ENCODE measurements around the gene CFAP68. TPM values are rescaled to one million over a fixed set of nuclear protein-coding genes. Genes with fewer than 3 reads are reported as not detected.
"Not testable (repeated sequence)": the region's sequence is repeated elsewhere in the genome, so short reads cannot be mapped to it uniquely, and the experiment has no call there.

CFAP68 gene
- total RNA-seq, 1 donor from 2014 or later: 14.5 TPM

GRCh38 chr11:111870886-111871692 lies 8.3 kb upstream of the CFAP68 start, which contains the start of gene ALG9:
ALG9 (minus strand) TSS chr11:111871581; CDS start chr11:111871482, 99 bp downstream.
- DNase-seq (ENCODE audit: low read depth) (peak; percentile 66), FAIRE-seq (no peak)
- Histone ChIP-seq H3K4me3 (ENCODE audit: low read depth, low read length) (peak within 1 kb of the TSS; percentile 89), H3K36me3 (ENCODE audit: control insufficient read depth, insufficient read depth, low read length) (peaks cover 4% of the 10 kb centered on the region), H3K27me3 (ENCODE audit: control insufficient read depth, insufficient read depth, low read length) (no peaks in the 10 kb centered on the region)
- peak; percentile 45 for TF ChIP-seq CTCF (IDR thresholded peaks at IDR 0.05; ENCODE audit: insufficient read depth, low read length, severe bottlenecking)

- no peak for TF ChIP-seq CTCF (IDR thresholded peaks at IDR 0.05; ENCODE audit: insufficient read depth, low read length, severe bottlenecking)
- FAIRE-seq (no peak), DNase-seq (ENCODE audit: low read depth) (peak; percentile 1)
- H3K36me3 ChIP-seq (ENCODE audit: control insufficient read depth, insufficient read depth, low read length): peaks cover 3% of the 10 kb centered on the region
- H3K27me3 ChIP-seq (ENCODE audit: control insufficient read depth, insufficient read depth, low read length): no peaks in the 10 kb centered on the region
- peak overlapping the region; percentile 89 for H3K4me3 ChIP-seq (ENCODE audit: low read depth, low read length)
Measured at GRCh38 chr11:111871693-111872161, 7.6 kb upstream of the CFAP68 start.

GRCh38 chr11:111878385-111878848 lies 924 bp upstream of the CFAP68 start:
- peak overlapping the region; percentile 61 for H3K4me3 ChIP-seq (ENCODE audit: low read depth, low read length)
- FAIRE-seq: no peak
- TF ChIP-seq CTCF (IDR thresholded peaks at IDR 0.05; ENCODE audit: insufficient read depth, low read length, severe bottlenecking): peak; percentile 3
- DNase-seq (ENCODE audit: low read depth): peak; percentile 51
- no peaks in the 10 kb centered on the region for H3K36me3 ChIP-seq (ENCODE audit: control insufficient read depth, insufficient read depth, low read length)
- H3K27me3 ChIP-seq (ENCODE audit: control insufficient read depth, insufficient read depth, low read length): no peaks in the 10 kb centered on the region

GRCh38 chr11:111879637-111879960 lies 258 bp downstream of the CFAP68 start:
- peak overlapping the region; percentile 61 for H3K4me3 ChIP-seq (ENCODE audit: low read depth, low read length)
- no peaks in the 10 kb centered on the region for H3K27me3 ChIP-seq (ENCODE audit: control insufficient read depth, insufficient read depth, low read length)
- no peak for DNase-seq (ENCODE audit: low read depth)
- no peak for TF ChIP-seq CTCF (IDR thresholded peaks at IDR 0.05; ENCODE audit: insufficient read depth, low read length, severe bottlenecking)
- no peak for FAIRE-seq
- no peaks in the 10 kb centered on the region for H3K36me3 ChIP-seq (ENCODE audit: control insufficient read depth, insufficient read depth, low read length)

GRCh38 chr11:111882202-111882601 lies 2.9 kb downstream of the CFAP68 start:
- no peak for TF ChIP-seq CTCF (IDR thresholded peaks at IDR 0.05; ENCODE audit: insufficient read depth, low read length, severe bottlenecking)
- Histone ChIP-seq H3K27me3 (ENCODE audit: control insufficient read depth, insufficient read depth, low read length) (no peaks in the 10 kb centered on the region), H3K4me3 (ENCODE audit: low read depth, low read length) (no peak overlapping the region), H3K36me3 (ENCODE audit: control insufficient read depth, insufficient read depth, low read length) (no peaks in the 10 kb centered on the region)
- DNase-seq (ENCODE audit: low read depth): no peak
- FAIRE-seq: no peak

- not testable (repeated sequence) for H3K27me3 ChIP-seq (ENCODE audit: control insufficient read depth, insufficient read depth, low read length); H3K4me3 ChIP-seq (ENCODE audit: low read depth, low read length); FAIRE-seq
Measured at GRCh38 chr11:111885053-111885452, 5.7 kb downstream of the CFAP68 start.

More at GRCh38 chr11:111885053-111885452, 5.7 kb downstream of the CFAP68 start:
- H3K36me3 ChIP-seq (ENCODE audit: control insufficient read depth, insufficient read depth, low read length); DNase-seq (ENCODE audit: low read depth): not testable (repeated sequence)
